ENCODE measurements around the gene UVRAG.
"Not testable (repeated sequence)": the region's sequence is repeated elsewhere in the genome, so short reads cannot be mapped to it uniquely, and the experiment has no call there.

UVRAG gene

DNA sequence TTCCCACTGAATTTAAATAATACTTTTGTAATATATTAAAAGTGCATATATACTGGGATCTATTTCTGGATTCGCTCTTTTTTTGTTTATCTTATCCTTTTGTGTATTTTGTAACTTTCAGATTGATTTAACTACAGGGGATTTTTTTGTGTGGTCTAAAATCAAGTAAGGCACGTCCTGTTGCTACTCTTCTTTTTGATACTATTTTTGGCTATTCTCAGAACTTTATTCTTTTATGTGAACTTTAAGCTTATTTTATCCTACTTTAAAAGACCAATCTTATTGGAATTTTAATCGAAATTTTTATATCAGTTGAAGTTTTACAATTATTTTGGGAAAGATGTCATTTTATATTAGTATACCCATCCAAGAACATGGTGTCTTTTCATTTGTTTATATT is 106.8 kb downstream of the UVRAG start:
- Histone ChIP-seq H3K27me3 (no peaks in the 10 kb centered on the region), H3K36me3 (no peaks in the 10 kb centered on the region), H3K4me1 (no peaks in the 10 kb centered on the region), H3K9me3 (no peaks in the 10 kb centered on the region), H3K27ac (no peak overlapping the region), H3K4me3 (no peak overlapping the region), H4K20me1 (peaks cover 15% of the 10 kb centered on the region; the same call in 1 of the 2 replicates), H3K9ac (no peak overlapping the region), H3K4me2 (no peak overlapping the region)
- no peak for TF ChIP-seq Cebpa-rat (IDR thresholded peaks at IDR 0.05)

- H3K27me3 ChIP-seq = no peaks in the 10 kb centered on the region
- no peak overlapping the region for H3K4me2 ChIP-seq
- no peaks in the 10 kb centered on the region for H3K9me3 ChIP-seq
- H3K4me3 ChIP-seq = no peak overlapping the region
- H3K36me3 ChIP-seq = no peaks in the 10 kb centered on the region
- H3K27ac ChIP-seq = no peak overlapping the region
- no peak for TF ChIP-seq Cebpa-rat (IDR thresholded peaks at IDR 0.05)
- H4K20me1 ChIP-seq = peaks cover 21% of the 10 kb centered on the region
- H3K4me1 ChIP-seq = peaks cover 5% of the 10 kb centered on the region; the same call in 1 of the 2 replicates
- no peak overlapping the region for H3K9ac ChIP-seq
These were observed 110.2 kb downstream of the UVRAG start for GRCh38 chr11:75924966-75925784.

DNA sequence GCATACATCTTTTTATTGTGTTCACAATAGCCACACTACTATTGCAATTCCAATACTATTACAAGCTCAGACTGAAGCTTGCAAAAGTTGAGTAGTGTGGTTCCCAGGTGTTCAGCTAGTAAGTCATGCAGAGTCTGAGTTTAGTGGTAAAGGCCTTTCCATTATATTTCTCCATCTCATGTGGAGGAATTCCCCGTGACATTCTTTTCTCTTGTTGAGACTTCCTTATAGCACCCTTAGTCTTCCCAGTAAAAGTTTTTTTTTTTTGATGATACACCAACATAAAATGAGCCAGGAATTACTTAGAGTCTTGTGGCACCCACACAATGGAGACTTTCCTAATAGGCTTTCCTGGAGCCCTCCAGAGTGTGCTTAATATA is 110.8 kb downstream of the UVRAG start:
- Histone ChIP-seq H3K27me3 (no peaks in the 10 kb centered on the region), H3K36me3 (no peaks in the 10 kb centered on the region), H3K9ac (no peak overlapping the region), H3K4me3 (no peak overlapping the region), H3K27ac (no peak overlapping the region), H4K20me1 (peaks cover 15% of the 10 kb centered on the region; the same call in 1 of the 2 replicates), H3K9me3 (no peaks in the 10 kb centered on the region), H3K4me2 (no peak overlapping the region), H3K4me1 (peaks cover 5% of the 10 kb centered on the region; the same call in 1 of the 2 replicates)
- no peak for TF ChIP-seq Cebpa-rat (IDR thresholded peaks at IDR 0.05)

DNA sequence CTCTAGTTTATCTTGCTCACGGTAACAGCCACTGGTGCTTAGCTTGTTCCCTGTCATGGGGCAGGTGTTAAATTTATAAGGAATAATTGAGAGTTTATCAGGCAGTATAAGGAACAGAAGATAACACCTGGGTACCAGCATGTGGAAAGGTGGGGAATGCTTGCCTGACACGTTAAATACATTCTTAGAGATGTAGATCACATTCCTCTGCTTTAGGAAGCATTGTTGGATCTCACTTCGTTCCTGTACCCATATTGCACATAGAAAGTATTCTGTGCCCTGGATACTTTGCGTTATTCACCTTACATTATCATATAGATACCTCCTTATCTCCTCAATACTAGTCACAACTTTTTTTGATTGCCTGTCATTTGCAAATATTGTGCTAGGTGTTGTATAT is 114.7 kb downstream of the UVRAG start:
- Histone ChIP-seq H3K4me3 (no peak overlapping the region), H3K9me3 (peaks cover 4% of the 10 kb centered on the region; the same call in 1 of the 2 replicates), H3K27me3 (no peaks in the 10 kb centered on the region), H3K4me1 (peaks cover 5% of the 10 kb centered on the region; the same call in 1 of the 2 replicates), H3K36me3 (peaks cover 10% of the 10 kb centered on the region; the same call in 1 of the 2 replicates), H3K27ac (no peak overlapping the region), H4K20me1 (peaks cover 11% of the 10 kb centered on the region; the same call in 1 of the 2 replicates), H3K4me2 (no peak overlapping the region), H3K9ac (no peak overlapping the region)
- no peak for TF ChIP-seq Cebpa-rat (IDR thresholded peaks at IDR 0.05)

DNA sequence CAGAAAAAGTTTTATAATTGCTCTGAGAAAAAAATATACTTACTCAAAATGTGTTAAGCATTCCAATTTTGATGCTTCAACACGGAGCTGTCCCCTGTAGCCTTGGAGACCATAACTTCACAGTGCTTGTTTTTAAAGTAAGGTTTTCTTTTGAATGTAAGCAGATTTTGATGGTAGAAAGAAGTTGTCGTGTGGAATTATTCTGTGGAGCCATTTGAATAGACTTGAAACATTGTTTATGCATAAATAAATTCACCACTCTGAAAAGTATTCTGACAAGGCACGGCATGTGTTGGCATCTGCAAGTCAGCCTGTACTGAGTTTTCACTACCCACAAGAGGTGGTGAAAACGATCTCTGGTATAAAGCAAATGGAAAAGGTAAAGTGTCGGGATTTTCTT is 115.5 kb downstream of the UVRAG start:
- no peak overlapping the region for H3K4me3 ChIP-seq
- no peak overlapping the region for H3K27ac ChIP-seq

DNA sequence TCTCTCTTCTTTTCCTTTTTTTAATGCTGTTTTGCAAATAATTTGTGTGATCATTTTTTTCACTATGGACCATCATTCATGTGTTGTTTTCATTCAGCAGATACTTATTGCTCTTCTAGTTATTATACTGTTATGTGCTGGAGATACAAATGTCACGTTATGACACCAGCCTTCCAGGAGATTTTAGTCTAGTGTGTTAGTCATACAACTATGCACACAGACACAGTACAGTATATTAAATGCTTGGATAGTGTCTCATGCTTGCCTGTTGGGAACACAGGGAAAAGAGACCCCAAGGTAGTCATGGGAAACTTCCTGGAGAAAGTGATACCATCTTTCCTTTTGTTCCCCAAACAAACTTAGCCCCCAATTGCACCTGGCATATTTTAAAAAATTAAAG is 116.1 kb downstream of the UVRAG start:
- no peak overlapping the region for H3K27ac ChIP-seq
- H4K20me1 ChIP-seq = peaks cover 18% of the 10 kb centered on the region; the same call in 1 of the 2 replicates

More for the DNA sequence above, 115.5 kb downstream of the UVRAG start:
- H4K20me1 ChIP-seq = peaks cover 14% of the 10 kb centered on the region; the same call in 1 of the 2 replicates
- no peak overlapping the region for H3K4me2 ChIP-seq
- H3K36me3 ChIP-seq = peaks cover 10% of the 10 kb centered on the region; the same call in 1 of the 2 replicates
- no peaks in the 10 kb centered on the region for H3K27me3 ChIP-seq
- H3K9ac ChIP-seq = no peak overlapping the region
- H3K9me3 ChIP-seq = peaks cover 4% of the 10 kb centered on the region; the same call in 1 of the 2 replicates
- H3K4me1 ChIP-seq = peaks cover 5% of the 10 kb centered on the region; the same call in 1 of the 2 replicates
- no peak for TF ChIP-seq Cebpa-rat (IDR thresholded peaks at IDR 0.05)

DNA sequence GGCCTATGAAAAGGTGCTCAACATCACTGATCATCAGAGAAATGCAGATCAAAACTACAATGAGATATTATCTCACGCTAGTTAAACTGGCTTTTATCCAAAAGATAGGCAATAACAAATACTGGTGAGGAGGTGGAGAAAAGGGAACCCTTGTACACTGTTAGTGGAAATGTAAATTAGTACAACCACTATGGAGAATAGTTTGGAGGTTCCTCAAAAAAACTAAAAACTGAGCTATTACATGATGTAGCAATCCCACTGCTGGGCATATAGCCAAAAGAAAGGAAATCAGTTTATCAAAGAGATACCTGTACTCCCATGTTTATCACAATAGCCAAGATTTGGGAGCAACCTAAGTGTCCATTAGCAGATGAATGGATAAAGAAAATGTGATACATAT is 118.7 kb downstream of the UVRAG start:
- H3K4me2 ChIP-seq, H3K9me3 ChIP-seq, H3K27ac ChIP-seq, H3K27me3 ChIP-seq, H3K4me3 ChIP-seq, H3K9ac ChIP-seq, H3K4me1 ChIP-seq: not testable (repeated sequence)
- Histone ChIP-seq H4K20me1 (peaks cover 38% of the 10 kb centered on the region), H3K36me3 (peaks cover 10% of the 10 kb centered on the region; the same call in 1 of the 2 replicates)

More for the DNA sequence above, 116.1 kb downstream of the UVRAG start:
- Histone ChIP-seq H3K4me2 (no peak overlapping the region), H3K4me1 (peaks cover 5% of the 10 kb centered on the region; the same call in 1 of the 2 replicates), H3K4me3 (no peak overlapping the region), H3K9ac (no peak overlapping the region), H3K27me3 (no peaks in the 10 kb centered on the region), H3K9me3 (peaks cover 4% of the 10 kb centered on the region; the same call in 1 of the 2 replicates), H3K36me3 (peaks cover 10% of the 10 kb centered on the region; the same call in 1 of the 2 replicates)
- no peak for TF ChIP-seq Cebpa-rat (IDR thresholded peaks at IDR 0.05)

- H3K36me3 ChIP-seq = peaks cover 10% of the 10 kb centered on the region; the same call in 1 of the 2 replicates
- H3K9ac ChIP-seq = no peak overlapping the region
- peaks cover 4% of the 10 kb centered on the region; the same call in 1 of the 2 replicates for H3K9me3 ChIP-seq
- H3K4me1 ChIP-seq = no peaks in the 10 kb centered on the region
- TF ChIP-seq Cebpa-rat (IDR thresholded peaks at IDR 0.05) = no peak
- H3K4me3 ChIP-seq = no peak overlapping the region
- H3K27me3 ChIP-seq = no peaks in the 10 kb centered on the region
- H3K27ac ChIP-seq = no peak overlapping the region
- no peak overlapping the region for H3K4me2 ChIP-seq
- peaks cover 37% of the 10 kb centered on the region for H4K20me1 ChIP-seq
These were observed 119.8 kb downstream of the UVRAG start for GRCh38 chr11:75934851-75935250.

DNA sequence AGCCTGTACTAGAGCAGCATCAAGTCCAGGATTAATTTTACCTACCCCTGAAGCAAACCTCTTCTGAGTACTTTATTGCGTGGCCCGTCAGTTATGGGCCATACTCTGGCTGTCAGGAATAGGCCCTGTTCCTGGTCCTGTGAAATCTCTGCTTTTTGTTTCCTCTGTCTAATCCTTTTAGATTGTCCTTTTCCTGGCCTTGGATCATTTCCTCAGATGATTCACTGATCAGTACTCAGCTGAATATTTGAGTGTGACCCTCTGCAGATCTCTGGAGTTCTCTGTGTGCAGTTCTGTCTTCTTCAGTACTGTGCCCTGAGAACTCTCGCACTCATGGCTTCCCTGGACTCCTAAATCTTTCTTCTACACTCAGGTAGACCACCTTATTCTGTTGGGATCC is 123.5 kb downstream of the UVRAG start:
- H3K9ac ChIP-seq = no peak overlapping the region
- H3K4me2 ChIP-seq = no peak overlapping the region
- H3K36me3 ChIP-seq = no peaks in the 10 kb centered on the region; the same call in 1 of the 2 replicates
- H3K9me3 ChIP-seq = no peaks in the 10 kb centered on the region
- no peak for TF ChIP-seq Cebpa-rat (IDR thresholded peaks at IDR 0.05)
- H3K27me3 ChIP-seq = no peaks in the 10 kb centered on the region
- H3K4me1 ChIP-seq = peaks cover 4% of the 10 kb centered on the region; the same call in 1 of the 2 replicates
- no peak overlapping the region for H3K27ac ChIP-seq
- peaks cover 45% of the 10 kb centered on the region for H4K20me1 ChIP-seq
- no peak overlapping the region for H3K4me3 ChIP-seq

- Histone ChIP-seq H3K27me3 (no peaks in the 10 kb centered on the region), H3K4me3 (no peak overlapping the region), H3K4me2 (no peak overlapping the region), H3K36me3 (no peaks in the 10 kb centered on the region), H3K27ac (no peak overlapping the region), H4K20me1 (peaks cover 55% of the 10 kb centered on the region), H3K9me3 (no peaks in the 10 kb centered on the region), H3K9ac (no peak overlapping the region), H3K4me1 (peaks cover 4% of the 10 kb centered on the region; the same call in 1 of the 2 replicates)
- TF ChIP-seq Cebpa-rat (IDR thresholded peaks at IDR 0.05) = no peak
These were observed 124.5 kb downstream of the UVRAG start for GRCh38 chr11:75939516-75939915.

Measured in BLaER1 (cell line).